Thymus (tissue), 11 donors: ENCODE data around the gene DTNB. TPM values are rescaled to one million over a fixed set of nuclear protein-coding genes. Genes with fewer than 3 reads are reported as not detected.

Experiments used
- DNase-seq, 9 donors: peaks; one replicate each; pipeline ENCODE4 v3.0.0-alpha.2; 2013; ENCODE audit warnings: low spot score in 9 of 9, low read depth in 6 of 9, missing footprints in 1 of 9
- H3K27ac ChIP-seq, 2 donors: one replicate each; pipeline ENCODE4 v1.5.1; 2013; ENCODE audit warnings: control low read depth in 1 of 2, low read depth in 1 of 2, low read length in 1 of 2, mild to moderate bottlenecking in 1 of 2, moderate library complexity in 1 of 2
- H3K27me3 ChIP-seq, 2 donors: one replicate each; pipeline ENCODE4 v1.5.1; 2013; ENCODE audit warnings: low read length in 1 of 2; ENCODE audit not compliant: control insufficient read depth in 2 of 2, insufficient read depth in 1 of 2
- H3K36me3 ChIP-seq, 2 donors: one replicate each; pipeline ENCODE4 v1.5.1; 2013; ENCODE audit warnings: low read length in 1 of 2, mild to moderate bottlenecking in 1 of 2, moderate library complexity in 1 of 2; ENCODE audit not compliant: control insufficient read depth in 2 of 2, insufficient read depth in 2 of 2
- H3K4me1 ChIP-seq, 2 donors: one replicate each; pipeline ENCODE4 v1.5.1; 2013; ENCODE audit warnings: low read length in 2 of 2; ENCODE audit not compliant: control insufficient read depth in 2 of 2, insufficient read depth in 2 of 2
- H3K4me3 ChIP-seq, 2 donors: one replicate each; pipeline ENCODE4 v1.5.1; 2013; ENCODE audit warnings: low read length in 2 of 2, control low read depth in 1 of 2, mild to moderate bottlenecking in 1 of 2
- H3K9me3 ChIP-seq, 2 donors: one replicate each; pipeline ENCODE4 v1.5.1; 2013; ENCODE audit warnings: low read length in 1 of 2, mild to moderate bottlenecking in 1 of 2; ENCODE audit not compliant: control insufficient read depth in 2 of 2, insufficient read depth in 1 of 2
- WGBS: extraction: QIAGEN DNeasy Blood & Tissue Kit; methylation state at CpG from one replicate; pipeline ENCODE4 v1.1.7; 2013; 5-methylcytosine and 5-hydroxymethylcytosine counted together
- polyA plus RNA-seq: library from polyadenylated mRNA; stranded (reverse); fragments of 200-250 nt; gene quantifications from one replicate; pipeline ENCODE4 v1.2.3, GENCODE V29; 2013
- total RNA-seq: library from RNA; stranded (reverse); fragments of 120-200 nt; gene quantifications from one replicate; pipeline ENCODE4 v1.2.4, GENCODE V29; 2013
- donor health status: healthy.

DTNB gene
- total and polyA plus RNA-seq, 2 donors, result 7.6 to 20.1 TPM

DNA sequence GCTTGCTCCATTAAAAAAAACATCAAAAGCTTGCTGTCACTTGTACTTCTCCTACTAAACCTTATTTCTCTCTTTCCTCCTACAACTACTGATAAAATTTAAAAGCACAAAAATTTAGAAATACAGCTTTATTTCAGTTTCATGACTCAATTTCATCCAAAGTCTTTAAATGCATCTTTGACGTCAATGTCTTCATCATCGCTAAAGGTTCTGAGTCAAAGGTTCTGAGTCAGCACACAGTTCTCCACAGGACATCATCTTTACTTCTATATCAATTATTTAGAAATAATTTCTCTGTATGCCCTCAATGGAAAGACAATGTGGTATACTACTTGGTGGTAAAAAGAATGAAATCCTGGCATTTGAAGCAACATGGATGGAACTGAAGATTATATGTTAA, 167.8 kb downstream of the DTNB start:
- H3K27ac ChIP-seq, result no peak overlapping the region
- DNase-seq, result no peak
- no peaks in the 10 kb centered on the region for H3K27me3 ChIP-seq
- no peaks in the 10 kb centered on the region for H3K4me1 ChIP-seq
- H3K9me3 ChIP-seq, result no peaks in the 10 kb centered on the region
- H3K4me3 ChIP-seq, result no peak overlapping the region
- WGBS, result 98% methylated on average over 2 of the region's 2 CpGs
- H3K36me3 ChIP-seq, result no peaks in the 10 kb centered on the region

DNA sequence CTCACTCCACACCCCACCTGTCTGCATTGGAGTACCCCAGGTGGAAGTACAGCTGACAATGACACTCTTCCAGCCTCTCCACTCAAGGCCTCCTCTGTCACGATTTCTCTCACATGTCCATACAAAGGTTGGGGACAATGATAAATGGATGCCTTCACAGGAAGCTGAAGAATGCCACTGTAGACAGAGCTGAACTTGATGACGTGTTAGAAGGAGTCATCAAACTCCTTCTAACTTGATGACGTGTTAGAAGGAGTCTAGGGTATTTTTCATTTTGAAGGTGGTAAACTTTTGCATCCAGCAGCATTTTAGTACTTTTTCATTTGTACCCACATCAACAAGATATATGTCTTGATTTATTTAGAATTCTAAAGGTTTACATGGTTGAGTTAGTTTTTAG, 168.2 kb downstream of the DTNB start:
- WGBS, result 95% methylated on average over 3 of the region's 3 CpGs

DNA sequence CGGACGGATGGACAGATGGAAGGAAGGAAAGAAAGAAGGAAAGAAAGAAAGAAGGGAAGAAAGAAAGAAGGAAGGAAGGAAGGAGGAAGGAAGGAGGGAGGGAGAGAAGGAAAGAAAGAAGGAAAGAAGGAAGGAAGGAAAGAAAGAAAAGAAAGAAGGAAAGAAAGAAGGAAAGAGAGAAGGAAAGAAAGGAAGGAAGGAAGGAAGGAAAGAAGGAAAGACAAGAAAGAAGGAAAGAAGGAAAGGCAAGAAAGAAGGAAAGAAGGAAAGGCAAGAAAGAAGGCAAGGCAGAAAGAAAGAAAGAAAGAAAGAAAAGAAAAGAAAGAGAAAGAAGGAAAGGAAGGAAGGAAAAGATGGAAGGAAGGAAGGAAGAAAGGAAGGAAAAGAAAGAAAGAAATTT, 169.1 kb downstream of the DTNB start:
- 98% methylated on average over 2 of the region's 2 CpGs for WGBS

More for the DNA sequence above, 168.2 kb downstream of the DTNB start:
- H3K9me3 ChIP-seq, result no peaks in the 10 kb centered on the region
- DNase-seq, result no peak
- H3K27me3 ChIP-seq, result no peaks in the 10 kb centered on the region
- no peak overlapping the region for H3K27ac ChIP-seq
- H3K4me3 ChIP-seq, result no peak overlapping the region
- H3K4me1 ChIP-seq, result no peaks in the 10 kb centered on the region
- no peaks in the 10 kb centered on the region for H3K36me3 ChIP-seq

DNA sequence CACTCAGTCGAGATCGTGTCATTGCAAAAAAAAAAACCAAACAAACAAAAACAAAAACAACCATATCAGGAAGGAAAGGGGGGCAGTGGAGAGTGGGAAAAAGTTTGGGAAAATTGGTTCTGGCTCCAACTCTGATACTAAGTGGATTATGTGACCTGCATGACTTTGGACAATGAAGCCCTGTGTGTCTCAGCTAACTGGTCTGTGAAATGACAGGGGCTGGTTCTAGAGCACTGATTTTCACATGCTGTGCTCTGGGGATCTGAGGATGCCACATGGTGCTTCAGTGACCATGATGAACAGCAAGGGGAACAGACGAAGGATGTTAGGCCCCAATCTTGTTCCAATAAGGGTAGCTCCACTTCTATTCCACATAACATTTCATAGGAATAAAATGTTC, 174.2 kb downstream of the DTNB start:
- Histone ChIP-seq H3K9me3 (no peaks in the 10 kb centered on the region), H3K27ac (no peak overlapping the region), H3K4me1 (no peaks in the 10 kb centered on the region), H3K36me3 (no peaks in the 10 kb centered on the region), H3K4me3 (no peak overlapping the region), H3K27me3 (no peaks in the 10 kb centered on the region)
- 98% methylated on average over 3 of the region's 3 CpGs for WGBS
- DNase-seq, result no peak

More for the DNA sequence above, 169.1 kb downstream of the DTNB start:
- Histone ChIP-seq H3K27me3 (no peaks in the 10 kb centered on the region), H3K4me1 (no peaks in the 10 kb centered on the region), H3K27ac (no peak overlapping the region), H3K36me3 (no peaks in the 10 kb centered on the region), H3K4me3 (no peak overlapping the region), H3K9me3 (no peaks in the 10 kb centered on the region)
- no peak for DNase-seq

DNA sequence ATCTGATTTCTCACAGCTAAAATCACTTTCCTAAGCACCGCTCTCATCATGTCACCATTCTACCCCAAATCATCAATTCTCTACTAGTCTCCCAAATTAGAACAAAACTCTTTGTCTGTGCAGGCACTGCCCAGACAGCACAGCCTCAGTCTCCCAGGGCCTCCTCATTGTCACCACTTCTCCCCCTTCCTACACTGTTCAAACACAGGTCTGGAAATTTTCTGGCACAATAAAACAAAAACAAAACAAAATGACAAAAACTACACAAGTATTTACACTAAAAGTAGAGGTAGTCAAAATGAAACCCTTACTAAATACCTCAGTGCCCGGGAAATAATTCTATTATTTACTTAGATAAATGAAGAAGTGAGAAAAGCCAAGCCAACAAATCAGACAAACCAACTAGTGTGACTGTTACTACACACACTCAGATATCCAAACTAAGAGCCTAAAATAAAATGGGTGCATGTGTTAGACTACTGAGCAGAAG, 175.4 kb downstream of the DTNB start:
- H3K27ac ChIP-seq, result no peak overlapping the region
- H3K4me3 ChIP-seq, result no peak overlapping the region
- no peak for DNase-seq
- WGBS, result 94% methylated on average over 2 of the region's 2 CpGs
- H3K36me3 ChIP-seq, result no peaks in the 10 kb centered on the region
- no peaks in the 10 kb centered on the region for H3K4me1 ChIP-seq
- no peaks in the 10 kb centered on the region for H3K27me3 ChIP-seq
- no peaks in the 10 kb centered on the region for H3K9me3 ChIP-seq

DNA sequence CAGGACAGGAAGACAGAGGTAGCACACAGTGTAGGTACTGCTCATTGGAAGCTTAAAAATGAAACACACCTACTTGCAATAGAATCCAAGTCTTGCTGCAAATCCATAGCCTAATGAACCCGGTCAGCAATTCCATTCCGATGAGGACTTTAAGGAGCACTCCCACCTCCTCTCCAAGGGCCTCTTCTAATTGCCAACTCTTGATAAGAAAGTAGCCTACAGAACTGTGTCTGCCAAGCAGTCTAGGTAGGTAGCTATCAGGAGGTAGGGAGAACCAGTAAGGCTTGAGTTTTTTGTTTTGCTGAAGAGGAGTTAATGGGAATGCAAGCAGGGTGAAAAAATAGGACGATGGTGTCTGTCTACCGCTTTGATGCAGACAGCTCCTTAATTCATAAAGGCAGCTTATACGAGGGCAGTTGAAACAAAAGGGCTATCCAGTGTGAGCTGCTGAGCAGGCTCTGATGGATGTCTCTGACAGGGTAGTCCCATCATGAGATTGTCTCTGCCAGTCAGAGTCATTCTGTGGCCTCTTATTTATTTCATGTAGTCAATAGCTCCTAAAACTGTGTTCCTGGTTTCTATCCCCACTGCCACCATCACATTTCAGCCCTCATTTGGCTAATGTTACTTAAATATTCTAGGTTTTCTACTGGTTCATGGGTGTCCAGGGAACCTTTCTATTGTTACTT, 176.0 kb downstream of the DTNB start:
- Histone ChIP-seq H3K4me1 (no peaks in the 10 kb centered on the region), H3K4me3 (no peak overlapping the region), H3K27me3 (no peaks in the 10 kb centered on the region), H3K36me3 (no peaks in the 10 kb centered on the region), H3K9me3 (no peaks in the 10 kb centered on the region), H3K27ac (no peak overlapping the region)
- WGBS, result 98% methylated on average over 5 of the region's 5 CpGs
- no peak for DNase-seq

DNA sequence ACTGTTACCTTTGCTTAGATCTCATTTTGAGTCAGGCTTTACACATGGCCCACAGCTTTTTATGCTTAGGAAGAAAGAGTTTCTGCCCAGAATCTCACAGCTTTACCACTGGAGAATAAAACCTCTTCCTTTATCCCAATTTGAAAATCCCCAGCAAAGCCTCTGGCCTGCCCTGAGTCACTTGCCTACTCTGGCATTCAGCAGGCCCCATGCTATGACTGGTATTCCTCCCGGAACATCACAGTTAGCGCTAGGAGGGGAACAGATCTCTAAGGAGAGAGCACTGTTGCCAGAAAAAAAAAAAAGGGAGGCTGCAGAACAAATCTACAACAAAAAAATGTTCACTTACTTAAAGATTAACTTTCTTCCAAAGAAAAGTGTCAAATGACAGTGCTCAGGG, 178.8 kb downstream of the DTNB start:
- Histone ChIP-seq H3K9me3 (no peaks in the 10 kb centered on the region), H3K27me3 (no peaks in the 10 kb centered on the region), H3K36me3 (no peaks in the 10 kb centered on the region), H3K4me3 (no peak overlapping the region), H3K27ac (no peak overlapping the region), H3K4me1 (no peaks in the 10 kb centered on the region)
- DNase-seq, result no peak
- 97% methylated on average over 2 of the region's 2 CpGs for WGBS

DNA sequence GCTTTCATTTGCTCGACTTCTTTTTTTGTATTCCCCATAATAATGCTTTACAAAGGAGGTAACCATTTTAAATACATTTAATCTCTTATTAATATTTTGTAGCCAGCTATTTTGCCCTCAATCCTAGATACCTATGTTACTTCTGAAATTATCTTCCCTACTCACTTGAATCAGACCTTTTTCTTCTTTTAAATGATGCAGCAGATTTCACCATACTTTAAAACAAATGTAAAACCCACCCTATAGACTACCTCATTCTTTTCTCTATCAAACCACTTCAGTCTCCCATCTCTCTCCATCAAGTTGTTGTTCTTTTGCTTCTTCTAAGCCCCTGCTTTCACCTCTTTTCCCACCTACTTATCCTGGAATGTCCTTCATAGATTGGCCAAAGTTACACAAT, 180.2 kb downstream of the DTNB start:
- Histone ChIP-seq H3K4me1 (no peaks in the 10 kb centered on the region), H3K27ac (no peak overlapping the region), H3K4me3 (no peak overlapping the region), H3K9me3 (no peaks in the 10 kb centered on the region), H3K27me3 (no peaks in the 10 kb centered on the region), H3K36me3 (no peaks in the 10 kb centered on the region)
- WGBS, result 92% methylated on average over 1 of the region's 1 CpG
- no peak for DNase-seq

DNA sequence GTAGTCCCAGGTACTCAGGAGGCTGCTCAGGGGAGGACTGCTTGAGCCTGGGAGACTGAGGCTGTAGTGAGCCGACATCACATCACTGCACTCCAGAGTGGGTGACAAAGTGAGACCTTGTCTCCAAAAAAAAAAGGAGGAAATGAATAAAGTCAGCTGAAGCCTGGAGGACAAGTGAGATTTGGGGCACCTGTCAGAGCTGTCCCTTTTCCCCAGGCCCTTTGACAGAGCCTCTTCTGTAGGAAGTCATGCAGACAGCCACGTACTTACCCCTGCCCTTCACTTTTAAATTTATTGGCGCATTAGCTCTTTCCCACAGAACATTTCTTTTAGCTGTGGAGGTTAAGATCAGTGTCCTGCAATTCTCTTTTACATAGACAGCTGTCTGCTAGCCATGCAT, 180.7 kb downstream of the DTNB start:
- H3K4me1 ChIP-seq, result no peaks in the 10 kb centered on the region
- no peak overlapping the region for H3K27ac ChIP-seq
- no peaks in the 10 kb centered on the region for H3K27me3 ChIP-seq
- no peak for DNase-seq
- no peaks in the 10 kb centered on the region for H3K9me3 ChIP-seq
- no peak overlapping the region for H3K4me3 ChIP-seq
- no peaks in the 10 kb centered on the region for H3K36me3 ChIP-seq
- WGBS, result 95% methylated on average over 3 of the region's 3 CpGs
